NCI-H748 (cell line): ENCODE data around the gene TMEM88.
A peak's percentile ranks its signal among the peaks of the same experiment; 100 is the strongest.

ENCODE experiments used
- DNase-seq: peaks from one replicate; lab custom pipeline; 2025; ENCODE audit not compliant: unreplicated experiment; lab: John Stamatoyannopoulos, UW

Gene TMEM88

GRCh38 chr17:7833011-7833794 is 21.7 kb upstream of the TMEM88 start:
- no peak for DNase-seq

DNA sequence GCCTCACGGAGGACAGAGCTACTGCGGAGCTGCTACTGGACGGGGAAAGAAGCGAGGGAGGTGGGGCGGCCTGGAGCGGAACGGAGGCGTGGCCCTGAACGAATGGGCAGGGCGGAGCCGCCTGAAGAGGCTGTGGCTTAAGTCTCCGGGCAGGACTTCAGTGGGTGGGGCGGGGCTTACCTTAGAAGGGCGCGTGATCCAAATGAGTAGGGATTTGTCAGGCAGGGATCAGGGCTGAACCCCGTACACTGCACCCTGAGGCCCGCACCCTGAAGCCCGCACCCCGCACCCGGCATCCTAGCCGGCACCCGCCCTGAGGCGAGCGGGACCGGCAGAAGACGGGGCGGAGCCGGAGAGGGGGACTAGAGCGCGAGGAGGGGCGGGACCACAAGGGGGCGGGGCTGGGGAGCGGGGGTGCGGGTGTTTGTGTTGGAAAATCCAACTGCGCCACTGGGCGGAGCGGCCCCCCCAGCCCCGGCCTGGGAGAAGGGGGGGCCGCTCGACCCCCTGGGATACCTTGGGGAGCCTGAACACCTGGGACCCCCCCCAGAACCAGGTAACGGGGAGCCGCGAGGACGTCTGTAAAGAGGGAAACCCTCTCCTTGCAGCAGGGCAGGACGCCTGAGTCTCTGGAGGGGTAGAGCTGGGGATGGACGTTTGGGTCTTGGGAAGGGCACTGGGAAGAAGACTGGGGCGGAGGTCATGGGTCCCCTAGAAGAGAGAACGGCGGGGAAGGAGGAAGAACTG is 20.9 kb upstream of the TMEM88 start, which contains the start of gene KDM6B:
Gene KDM6B (plus strand): TSS at position 423 of the 747 bp plus-strand sequence. CDS start 11,338 bp downstream, outside the sequence.
- peak; percentile 96 for DNase-seq

DNA sequence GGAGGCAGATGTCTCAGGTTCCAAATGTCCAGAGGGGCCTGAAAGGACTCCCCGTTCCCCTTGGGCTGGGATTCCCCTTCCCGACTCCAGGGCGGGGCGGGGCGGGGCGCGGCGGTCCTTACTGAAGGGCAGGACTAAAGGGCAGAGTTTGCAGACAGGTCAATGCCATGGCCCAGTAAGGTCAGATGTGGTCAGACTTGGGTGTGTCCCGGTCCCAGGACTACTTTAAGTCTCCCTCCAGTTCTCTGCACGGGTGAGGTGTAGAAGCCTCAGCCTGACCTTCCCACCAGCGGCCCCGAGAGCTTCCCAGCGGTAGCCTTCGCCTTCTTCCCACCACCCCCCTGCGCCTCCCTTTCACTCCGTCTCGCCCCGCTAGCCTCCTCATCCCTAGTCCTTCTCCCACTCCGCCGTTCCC is 20.3 kb upstream of the TMEM88 start:
- DNase-seq: no peak

- peak; percentile 100 for DNase-seq
Observed at GRCh38 chr17:7834957-7835813, 19.7 kb upstream of the TMEM88 start.

DNA sequence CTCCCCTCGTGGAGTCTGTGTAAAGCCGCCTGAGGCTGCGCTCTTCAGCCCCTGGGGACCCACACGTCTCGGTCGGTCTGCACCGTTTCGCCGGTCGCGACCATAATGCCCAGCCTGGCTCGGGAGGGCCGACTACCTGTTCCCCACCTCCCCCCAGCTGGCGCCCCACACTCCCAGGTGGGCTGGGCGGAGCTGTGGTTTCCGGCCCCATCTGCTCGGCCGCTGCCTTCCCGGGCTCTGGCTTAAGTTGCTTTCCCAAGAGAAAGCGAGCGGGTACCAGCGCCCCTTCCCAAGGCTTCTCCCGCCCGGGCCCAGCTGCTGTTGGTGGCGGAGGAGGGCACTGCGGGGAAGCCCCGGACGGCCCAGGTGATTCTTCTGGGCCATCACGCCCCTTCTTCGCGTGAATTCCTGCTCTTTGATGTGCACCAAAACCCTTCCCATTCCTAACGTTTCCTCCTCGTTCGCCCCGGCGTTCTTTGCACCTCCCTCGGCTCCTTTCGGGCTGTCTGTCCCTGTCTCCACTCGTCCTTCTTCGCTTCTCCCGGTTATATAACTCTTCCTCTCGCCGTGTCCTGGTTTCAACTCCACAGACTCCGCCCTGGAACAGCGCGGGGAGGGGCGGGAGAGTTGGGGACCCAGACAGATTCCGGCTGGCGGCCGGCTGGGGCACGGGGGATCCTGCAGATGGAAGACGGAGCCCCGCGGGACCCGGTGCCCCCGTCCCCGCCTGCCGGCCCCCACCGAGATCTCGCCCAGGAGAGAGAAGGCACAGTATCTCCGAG is 18.9 kb upstream of the TMEM88 start:
- DNase-seq: peak; percentile 82

DNA sequence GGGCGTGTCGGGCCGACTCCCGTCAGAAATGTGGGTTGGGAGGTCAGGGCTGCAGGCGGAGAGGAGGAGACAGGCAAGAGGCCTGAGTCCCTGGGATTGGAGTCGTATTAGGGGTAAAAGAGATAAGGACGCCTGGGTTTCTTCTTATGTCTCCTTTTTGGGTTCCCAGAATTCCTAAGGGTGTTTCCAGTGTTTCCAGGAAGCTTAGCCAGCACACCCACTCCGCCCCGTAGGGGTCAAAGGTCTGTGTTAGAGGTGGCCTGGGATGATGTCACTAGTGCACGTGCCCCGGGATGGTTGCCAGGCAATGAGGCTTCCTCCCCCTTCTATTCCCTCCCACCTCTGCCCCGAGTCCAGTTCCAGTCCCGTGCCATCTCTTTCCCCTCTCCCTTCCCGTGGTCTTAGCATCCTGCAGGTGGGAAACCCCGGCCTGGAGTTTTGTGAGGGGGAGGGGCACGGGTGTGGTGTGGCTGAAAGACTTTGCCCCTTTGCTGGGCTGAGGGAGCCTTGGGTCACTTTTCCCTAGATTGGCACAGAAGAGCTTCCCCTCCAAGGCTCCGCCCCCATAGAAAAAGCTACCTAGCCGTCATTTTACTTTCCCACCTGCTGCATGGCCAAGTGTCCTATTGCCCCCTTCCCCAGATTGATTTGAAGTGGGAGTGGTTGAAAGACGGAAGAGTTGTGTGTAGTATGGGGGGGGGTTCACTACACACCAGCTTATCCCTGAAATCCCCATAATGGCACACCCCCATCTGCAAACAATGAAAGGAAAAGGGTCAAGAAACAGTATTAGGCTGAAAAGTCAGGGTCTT is 18.1 kb upstream of the TMEM88 start:
- peak; percentile 92 for DNase-seq

- peak; percentile 65 for DNase-seq
Observed at GRCh38 chr17:7837408-7838088, 17.3 kb upstream of the TMEM88 start.

DNA sequence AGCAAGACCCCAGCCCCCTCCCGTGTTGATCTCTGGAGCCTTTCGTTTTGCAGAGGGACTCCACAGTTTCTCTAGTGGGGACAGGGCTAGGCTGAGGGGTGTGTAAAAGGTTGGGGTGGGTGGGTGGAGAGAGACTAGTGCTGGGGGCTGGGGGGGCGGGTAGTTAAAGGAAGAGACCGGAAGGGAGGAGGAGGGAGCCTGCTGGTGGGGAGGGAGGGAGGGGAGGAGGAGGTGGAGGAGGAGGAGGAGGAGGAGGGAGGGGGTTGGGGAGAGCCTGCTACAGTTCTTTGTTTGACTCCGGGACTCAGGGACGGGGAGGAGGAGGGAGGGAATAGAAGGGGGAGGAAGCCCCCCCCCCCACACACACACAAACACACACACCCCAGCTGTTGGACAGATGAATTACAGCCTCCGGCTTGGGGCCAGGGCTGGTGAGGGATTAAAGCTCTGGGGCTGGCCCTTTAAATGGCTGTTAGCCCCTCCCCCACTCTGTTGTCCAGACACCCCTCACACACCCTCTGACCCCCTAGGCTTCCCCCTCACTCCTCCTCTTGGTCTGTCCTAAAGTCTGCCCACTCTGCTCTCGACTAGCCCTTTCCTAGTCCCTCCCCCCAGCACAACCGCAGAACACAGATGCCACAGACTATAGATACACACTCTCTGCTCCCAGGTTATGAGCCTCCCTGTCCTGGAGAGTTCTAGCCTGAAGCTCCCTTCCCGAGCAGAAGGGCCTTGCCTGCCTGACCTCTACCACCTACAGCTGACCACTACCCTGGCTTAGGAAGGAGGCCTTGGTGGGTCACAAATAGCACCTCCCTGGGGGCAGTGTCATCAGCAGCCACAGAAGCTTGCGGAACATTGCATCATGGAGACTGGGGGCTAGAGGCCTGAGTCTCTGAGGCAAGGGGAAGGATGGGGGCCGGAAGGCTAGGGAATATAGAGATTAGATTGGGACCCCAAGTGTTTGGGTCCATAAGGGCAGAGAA is 16.5 kb upstream of the TMEM88 start:
- DNase-seq: peak; percentile 75

GRCh38 chr17:7839190-7839875 is 15.5 kb upstream of the TMEM88 start:
- DNase-seq: no peak

DNA sequence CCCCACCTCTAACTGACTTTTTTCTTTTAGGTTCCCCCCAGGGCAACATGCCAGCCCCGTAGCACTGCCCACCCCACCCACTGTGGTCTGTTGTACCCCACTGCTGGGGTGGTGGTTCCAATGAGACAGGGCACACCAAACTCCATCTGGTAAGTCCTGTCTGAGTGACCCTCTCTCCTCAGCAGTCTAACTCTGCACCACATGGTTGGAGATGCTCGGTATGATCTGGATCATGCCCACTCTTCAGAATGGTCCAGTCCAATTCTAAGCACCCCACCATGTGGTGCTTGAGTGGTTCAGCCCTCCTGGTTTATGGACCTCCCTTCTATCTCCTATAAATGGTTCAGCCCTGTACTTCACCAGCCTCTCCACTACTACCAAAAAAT is 15.0 kb upstream of the TMEM88 start:
- DNase-seq: peak; percentile 29

- DNase-seq: no peak
Observed at GRCh38 chr17:7840441-7840840, 14.4 kb upstream of the TMEM88 start.

DNA sequence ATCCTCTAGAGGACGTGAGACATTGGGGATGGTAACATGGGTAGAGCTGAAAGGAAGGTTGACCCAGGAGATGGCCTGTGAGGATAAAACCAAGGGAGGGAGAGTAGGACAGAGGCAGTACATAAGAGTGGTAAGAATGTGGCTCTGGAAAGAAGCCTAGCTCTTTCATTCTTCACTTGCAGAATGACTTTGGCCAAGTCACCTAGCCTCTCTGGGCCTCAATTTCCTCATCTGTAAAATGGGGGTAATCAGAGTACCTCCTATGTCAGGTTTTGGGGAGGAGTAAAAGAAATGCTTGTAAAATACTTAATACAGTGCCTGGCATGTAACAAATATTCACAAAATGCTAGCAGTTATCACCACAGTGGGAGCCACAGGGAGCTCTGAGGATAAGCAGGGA is 14.0 kb upstream of the TMEM88 start:
- no peak for DNase-seq

DNA sequence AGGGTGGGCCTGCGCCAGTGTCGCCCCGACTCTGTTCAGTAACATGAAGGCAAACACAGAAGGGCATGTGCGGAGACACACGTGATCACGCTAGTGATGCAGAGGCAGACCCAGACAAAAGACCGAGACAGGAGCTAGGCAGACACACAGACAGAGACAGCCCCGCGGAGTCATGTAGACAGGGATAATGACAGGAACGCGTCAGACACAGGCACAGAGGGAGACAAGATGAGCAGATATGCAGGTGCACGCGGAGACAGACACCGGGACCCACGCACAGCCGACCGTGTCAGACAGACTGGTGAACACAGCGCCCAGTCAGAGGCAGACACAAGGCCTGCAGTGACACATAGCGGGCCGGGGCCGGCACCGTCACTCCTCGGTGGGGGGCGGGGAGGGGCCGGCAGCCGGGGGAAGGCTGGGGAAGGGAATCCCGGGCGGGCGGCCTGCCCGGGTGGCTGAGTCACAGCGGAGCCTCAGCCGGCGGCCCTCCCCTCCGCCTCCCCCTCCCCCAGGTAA is 13.4 kb upstream of the TMEM88 start:
- DNase-seq: peak; percentile 87

DNA sequence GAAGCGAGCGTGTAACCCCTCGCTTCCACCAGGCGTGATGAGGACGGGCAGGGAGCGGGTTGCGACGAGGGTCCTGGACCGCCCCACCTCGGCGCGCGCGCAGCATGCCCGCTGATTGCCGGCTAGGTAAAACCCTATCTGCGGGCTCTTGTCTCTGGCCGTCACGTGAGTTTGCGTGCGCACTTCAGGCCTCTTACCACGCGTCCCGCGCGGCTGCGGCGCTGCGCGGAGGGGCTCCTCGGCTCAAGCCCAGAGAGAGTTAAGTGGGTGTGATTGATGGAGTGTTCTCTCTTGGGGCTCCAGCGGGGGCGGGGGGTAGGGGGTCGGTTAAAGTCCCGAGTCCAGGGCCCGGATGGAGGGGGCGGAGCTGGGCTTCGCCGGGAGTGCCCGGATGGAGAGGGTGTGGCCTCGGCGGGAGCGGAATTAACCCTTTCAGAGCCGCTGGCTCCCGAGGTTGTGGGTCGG is 12.9 kb upstream of the TMEM88 start:
- peak; percentile 92 for DNase-seq

GRCh38 chr17:7842380-7843256 is 12.2 kb upstream of the TMEM88 start:
- DNase-seq: peak; percentile 87

GRCh38 chr17:7843257-7843535 is 11.7 kb upstream of the TMEM88 start:
- peak; percentile 74 for DNase-seq
